Epidermal melanocyte (primary cell): ENCODE data around the gene PACS2.
"Not testable (repeated sequence)": the region's sequence is repeated elsewhere in the genome, so short reads cannot be mapped to it uniquely, and the experiment has no call there.

Experiments
- DNase-seq: peaks from one replicate; pipeline ENCODE4 v3.0.0; 2011; ENCODE audit warnings: low spot score; ENCODE audit not compliant: insufficient read length

Gene PACS2

GRCh38 chr14:105330491-105330895 lies 15.9 kb downstream of the PACS2 start:
- no peak for DNase-seq

- DNase-seq, result no peak
Observed at GRCh38 chr14:105331575-105332349, 17.2 kb downstream of the PACS2 start.

GRCh38 chr14:105332350-105332874 lies 17.9 kb downstream of the PACS2 start:
- no peak for DNase-seq

GRCh38 chr14:105333020-105333490 lies 18.5 kb downstream of the PACS2 start:
- no peak for DNase-seq

- no peak for DNase-seq
Observed at GRCh38 chr14:105333613-105334364, 19.2 kb downstream of the PACS2 start.

GRCh38 chr14:105334383-105335230 lies 20.1 kb downstream of the PACS2 start:
- DNase-seq, result no peak

GRCh38 chr14:105335231-105335542 lies 20.6 kb downstream of the PACS2 start:
- DNase-seq, result not testable (repeated sequence)

- DNase-seq, result peak; percentile 33
Observed at GRCh38 chr14:105335735-105336476, 21.4 kb downstream of the PACS2 start.

GRCh38 chr14:105336477-105337287 lies 22.1 kb downstream of the PACS2 start:
- DNase-seq, result no peak

GRCh38 chr14:105337433-105337832 lies 22.9 kb downstream of the PACS2 start:
- no peak for DNase-seq

- no peak for DNase-seq
Observed at GRCh38 chr14:105337966-105338741, 23.6 kb downstream of the PACS2 start.

- no peak for DNase-seq
Observed at GRCh38 chr14:105340821-105341733, 26.5 kb downstream of the PACS2 start.

GRCh38 chr14:105343194-105343593 lies 28.6 kb downstream of the PACS2 start:
- no peak for DNase-seq

GRCh38 chr14:105346200-105346533 lies 31.6 kb downstream of the PACS2 start:
- no peak for DNase-seq

- DNase-seq, result no peak
Observed at GRCh38 chr14:105346876-105347586, 32.5 kb downstream of the PACS2 start.

- DNase-seq, result no peak
Observed at GRCh38 chr14:105347587-105347968, 33.0 kb downstream of the PACS2 start.

GRCh38 chr14:105348169-105348944 lies 33.8 kb downstream of the PACS2 start:
- no peak for DNase-seq
